H1 (cell line): ENCODE measurements around the gene PARD6B.

ENCODE experiments used
- BACH1 ChIP-seq: IDR thresholded peaks from 2 replicates; pipeline ENCODE4 v1.6.1; 2012; ENCODE audit warnings: low read length, improper control_type of control experiment
- BCL11A ChIP-seq, 2 experiments: IDR thresholded peaks; one replicate each; pipeline ENCODE4 v1.6.1; 2011; ENCODE audit warnings: low read depth in 2 of 2, low read length in 2 of 2, mild to moderate bottlenecking in 2 of 2
- CTCF ChIP-seq, 3 experiments: IDR thresholded peaks; 1 replicate in 2 of 3; 2 replicates in 1 of 3; pipeline versions ENCODE4 v1.5.1 to v1.6.1; 2011; ENCODE audit warnings: low read length in 3 of 3, mild to moderate bottlenecking in 3 of 3, inconsistent platforms in 2 of 3, low read depth in 1 of 3, moderate library complexity in 1 of 3; ENCODE audit not compliant: insufficient read depth in 1 of 3; ENCODE audit errors: control extremely low read depth in 1 of 3
- EP300 ChIP-seq, 2 experiments: IDR thresholded peaks; 1 replicate in 1 of 2; 2 replicates in 1 of 2; pipeline ENCODE4 v1.6.1; 2011 to 2012; ENCODE audit warnings: low read depth in 2 of 2, low read length in 2 of 2, mild to moderate bottlenecking in 2 of 2, borderline replicate concordance in 1 of 2, inconsistent platforms in 1 of 2, moderate library complexity in 1 of 2
- EZH2 ChIP-seq: fragments of 200-600 bp; sonication (generic); IDR thresholded peaks from 2 replicates; pipeline ENCODE4 v1.7.1; 2012; ENCODE audit warnings: low read depth, mild to moderate bottlenecking, moderate library complexity, low read length, inconsistent platforms; ENCODE audit not compliant: severe bottlenecking
- FOSL1 ChIP-seq: IDR thresholded peaks from 2 replicates; pipeline ENCODE4 v1.6.1; 2011; ENCODE audit warnings: mild to moderate bottlenecking, low read depth, low read length, moderate library complexity; ENCODE audit not compliant: insufficient read depth
- POLR2AphosphoS5 ChIP-seq: IDR thresholded peaks from 2 replicates; pipeline ENCODE4 v1.6.1; 2011; ENCODE audit warnings: low read depth, low read length
- YY1 ChIP-seq: IDR thresholded peaks from 2 replicates; pipeline ENCODE4 v1.6.1; 2011; ENCODE audit warnings: low read depth, mild to moderate bottlenecking, low read length
- ZNF274 ChIP-seq: IDR thresholded peaks from 2 replicates; pipeline ENCODE4 v1.7.0; 2012; ENCODE audit warnings: low read length, borderline replicate concordance; ENCODE audit errors: extremely low read depth

GRCh38 chr20:50717974-50718761 lies 13.2 kb upstream of the PARD6B start:
- peak; percentile 25 to 51 (median 45); a peak in 3 of 4 replicates for TF ChIP-seq CTCF (IDR thresholded peaks at IDR 0.05; ENCODE audit: control extremely low read depth in 1 of 3, insufficient read depth in 1 of 3, low read depth in 1 of 3, low read length in 3 of 3)
- TF ChIP-seq BACH1: no peak
- no peak for TF ChIP-seq YY1
- TF ChIP-seq EZH2: no peak
- no peak for TF ChIP-seq FOSL1
- TF ChIP-seq EP300 (IDR thresholded peaks at IDR 0.05; ENCODE audit: borderline replicate concordance in 1 of 2, low read depth in 2 of 2, low read length in 2 of 2): no peak
- TF ChIP-seq POLR2AphosphoS5: no peak
- TF ChIP-seq ZNF274: no peak
- no peak for TF ChIP-seq BCL11A (IDR thresholded peaks at IDR 0.05; ENCODE audit: low read depth in 2 of 2, low read length in 2 of 2)
